Keratinocyte (primary cell): ENCODE measurements around the gene SSH2.

Source experiments
- EZH2 ChIP-seq: IDR thresholded peaks from one replicate; pipeline ENCODE4 v1.6.1; 2012; ENCODE audit warnings: inconsistent platforms, mild to moderate bottlenecking, low read length, moderate library complexity
- TF ChIP-seq, protein P1 (sequence below), 3 experiments: IDR thresholded peaks in 1 of 3; conservative IDR thresholded peaks in 1 of 3; optimal IDR thresholded peaks in 1 of 3; 2 replicates in 2 of 3; 3 replicates in 1 of 3; pipeline versions ENCODE3 to v1.5.1; 2011; ENCODE audit warnings: low read length in 3 of 3, mild to moderate bottlenecking in 3 of 3, moderate library complexity in 2 of 3, control low read depth in 1 of 3, inconsistent platforms in 1 of 3; ENCODE audit not compliant: insufficient read depth in 2 of 3; ENCODE audit errors: extremely low read depth in 1 of 3

DNA sequence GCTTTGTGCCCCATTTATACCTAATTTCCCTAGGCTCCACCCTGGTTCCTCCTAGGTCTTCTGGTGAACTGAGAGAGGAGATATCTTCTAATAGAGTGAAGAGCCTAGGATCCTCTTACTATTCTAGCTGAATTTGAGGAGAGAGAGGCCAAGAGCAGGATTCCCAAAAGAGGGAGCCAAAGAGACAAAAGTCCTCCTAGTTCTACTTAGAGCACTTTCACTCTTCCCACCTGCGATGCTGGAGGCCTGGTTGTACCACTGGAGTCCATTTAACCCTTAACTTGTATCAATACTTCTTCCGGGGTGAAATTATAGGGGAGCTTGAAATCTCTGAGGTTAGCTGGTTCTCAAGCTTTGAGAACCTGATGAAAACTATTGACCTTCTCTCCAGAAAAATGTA is 3.4 kb upstream of the SSH2 start:
- TF ChIP-seq, protein P1, sequence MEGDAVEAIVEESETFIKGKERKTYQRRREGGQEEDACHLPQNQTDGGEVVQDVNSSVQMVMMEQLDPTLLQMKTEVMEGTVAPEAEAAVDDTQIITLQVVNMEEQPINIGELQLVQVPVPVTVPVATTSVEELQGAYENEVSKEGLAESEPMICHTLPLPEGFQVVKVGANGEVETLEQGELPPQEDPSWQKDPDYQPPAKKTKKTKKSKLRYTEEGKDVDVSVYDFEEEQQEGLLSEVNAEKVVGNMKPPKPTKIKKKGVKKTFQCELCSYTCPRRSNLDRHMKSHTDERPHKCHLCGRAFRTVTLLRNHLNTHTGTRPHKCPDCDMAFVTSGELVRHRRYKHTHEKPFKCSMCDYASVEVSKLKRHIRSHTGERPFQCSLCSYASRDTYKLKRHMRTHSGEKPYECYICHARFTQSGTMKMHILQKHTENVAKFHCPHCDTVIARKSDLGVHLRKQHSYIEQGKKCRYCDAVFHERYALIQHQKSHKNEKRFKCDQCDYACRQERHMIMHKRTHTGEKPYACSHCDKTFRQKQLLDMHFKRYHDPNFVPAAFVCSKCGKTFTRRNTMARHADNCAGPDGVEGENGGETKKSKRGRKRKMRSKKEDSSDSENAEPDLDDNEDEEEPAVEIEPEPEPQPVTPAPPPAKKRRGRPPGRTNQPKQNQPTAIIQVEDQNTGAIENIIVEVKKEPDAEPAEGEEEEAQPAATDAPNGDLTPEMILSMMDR (optimal IDR thresholded peaks at IDR 0.05 in 1 of 3, IDR thresholded peaks at IDR 0.05 in 1 of 3, conservative IDR thresholded peaks at IDR 0.05 in 1 of 3; ENCODE audit: extremely low read depth in 1 of 3, insufficient read depth in 2 of 3, low read length in 3 of 3): peak; percentile 29 to 49 (median 39)
- no peak for TF ChIP-seq EZH2
